Stimulated activated CD8-positive, alpha-beta memory T cell treated with anti-CD3 and anti-CD28 coated beads, Interleukin-4, amount 100 ng/mL, for 1 hour (primary cell): ENCODE data around the gene RBM33.
A peak's percentile ranks its signal among the peaks of the same experiment; 100 is the strongest.

ENCODE experiments used
- DNase-seq, 2 donors: peaks; one replicate each; pipeline ENCODE4 v3.0.0-alpha.2; 2020; ENCODE audit warnings: low read depth in 2 of 2, low spot score in 1 of 2

The RBM33 gene

GRCh38 chr7:155625557-155625956 is 18.9 kb upstream of the RBM33 start:
- DNase-seq: no peak

GRCh38 chr7:155629171-155629570 is 15.3 kb upstream of the RBM33 start:
- DNase-seq: no peak

- no peak for DNase-seq
Observed at GRCh38 chr7:155631155-155631554, 13.3 kb upstream of the RBM33 start.

- DNase-seq: no peak
Observed at GRCh38 chr7:155635817-155636216, 8.6 kb upstream of the RBM33 start.

- DNase-seq: no peak
Observed at GRCh38 chr7:155637155-155637554, 7.3 kb upstream of the RBM33 start.

- no peak for DNase-seq
Observed at GRCh38 chr7:155638366-155638765, 6.1 kb upstream of the RBM33 start.

GRCh38 chr7:155639958-155640520 is 4.4 kb upstream of the RBM33 start:
- DNase-seq: no peak

- DNase-seq: no peak
Observed at GRCh38 chr7:155640629-155641028, 3.8 kb upstream of the RBM33 start.

- DNase-seq: no peak
Observed at GRCh38 chr7:155643804-155644177, 670 bp upstream of the RBM33 start.

- peak; percentile 2 to 3 for DNase-seq
Observed at GRCh38 chr7:155644971-155645509, 579 bp downstream of the RBM33 start.

- DNase-seq: no peak
Observed at GRCh38 chr7:155645662-155646061, 1.2 kb downstream of the RBM33 start.

- no peak for DNase-seq
Observed at GRCh38 chr7:155646669-155647068, 2.2 kb downstream of the RBM33 start.

GRCh38 chr7:155647302-155647701 is 2.8 kb downstream of the RBM33 start:
- no peak for DNase-seq

- no peak for DNase-seq
Observed at GRCh38 chr7:155647734-155648133, 3.3 kb downstream of the RBM33 start.

GRCh38 chr7:155648752-155649339 is 4.4 kb downstream of the RBM33 start:
- no peak for DNase-seq

- DNase-seq: no peak
Observed at GRCh38 chr7:155649588-155649987, 5.1 kb downstream of the RBM33 start.

GRCh38 chr7:155652156-155653114 is 8.0 kb downstream of the RBM33 start:
- no peak for DNase-seq

GRCh38 chr7:155653803-155654202 is 9.3 kb downstream of the RBM33 start:
- DNase-seq: no peak

- DNase-seq: no peak
Observed at GRCh38 chr7:155656891-155657290, 12.4 kb downstream of the RBM33 start.

- no peak for DNase-seq
Observed at GRCh38 chr7:155660059-155660757, 15.7 kb downstream of the RBM33 start.

GRCh38 chr7:155660758-155661093 is 16.3 kb downstream of the RBM33 start:
- DNase-seq: no peak
